Activated CD4-positive, alpha-beta T cell treated with anti-CD3 and anti-CD28 coated beads, Interleukin-2, amount 50 U/mL, for 16 hours (primary cell): Measurements from ENCODE around the gene LAMTOR3.

Experiments
- DNase-seq: peaks from one replicate; pipeline ENCODE4 v3.0.0-alpha.2; 2020

LAMTOR3 gene

GRCh38 chr4:99861120-99861905, 32.9 kb downstream of the LAMTOR3 start:
- DNase-seq = peak; percentile 90

- no peak for DNase-seq
Observed at GRCh38 chr4:99860521-99860920, 33.7 kb downstream of the LAMTOR3 start.

- DNase-seq = no peak
Observed at GRCh38 chr4:99859618-99860017, 34.6 kb downstream of the LAMTOR3 start.

GRCh38 chr4:99857307-99857706, 36.9 kb downstream of the LAMTOR3 start:
- no peak for DNase-seq

- peak; percentile 75 for DNase-seq
Observed at GRCh38 chr4:99856166-99856565, 38.1 kb downstream of the LAMTOR3 start.

GRCh38 chr4:99855678-99856077, 38.5 kb downstream of the LAMTOR3 start:
- peak; percentile 56 for DNase-seq

- DNase-seq = no peak
Observed at GRCh38 chr4:99853999-99854398, 40.2 kb downstream of the LAMTOR3 start.

- DNase-seq = no peak
Observed at GRCh38 chr4:99853190-99853589, 41.0 kb downstream of the LAMTOR3 start.

GRCh38 chr4:99852199-99852749, 42.0 kb downstream of the LAMTOR3 start:
- DNase-seq = peak; percentile 60

GRCh38 chr4:99848591-99849001, 45.6 kb downstream of the LAMTOR3 start:
- DNase-seq = peak; percentile 87

- DNase-seq = peak; percentile 80
Observed at GRCh38 chr4:99847362-99847976, 46.8 kb downstream of the LAMTOR3 start.

- no peak for DNase-seq
Observed at GRCh38 chr4:99846891-99847290, 47.3 kb downstream of the LAMTOR3 start.

GRCh38 chr4:99845708-99846469, 48.3 kb downstream of the LAMTOR3 start:
- peak; percentile 34 for DNase-seq

- DNase-seq = no peak
Observed at GRCh38 chr4:99845179-99845578, 49.0 kb downstream of the LAMTOR3 start.

GRCh38 chr4:99844048-99844447, 50.2 kb downstream of the LAMTOR3 start:
- no peak for DNase-seq

- no peak for DNase-seq
Observed at GRCh38 chr4:99843413-99843812, 50.8 kb downstream of the LAMTOR3 start.

- no peak for DNase-seq
Observed at GRCh38 chr4:99841129-99841528, 53.1 kb downstream of the LAMTOR3 start.

- DNase-seq = no peak
Observed at GRCh38 chr4:99838927-99839326, 55.3 kb downstream of the LAMTOR3 start.

GRCh38 chr4:99835942-99836341, 58.3 kb downstream of the LAMTOR3 start:
- no peak for DNase-seq

- DNase-seq = no peak
Observed at GRCh38 chr4:99834569-99834968, 59.7 kb downstream of the LAMTOR3 start.

GRCh38 chr4:99833756-99834155, 60.5 kb downstream of the LAMTOR3 start:
- no peak for DNase-seq

- DNase-seq = no peak
Observed at GRCh38 chr4:99832758-99833157, 61.5 kb downstream of the LAMTOR3 start.

GRCh38 chr4:99832321-99832720, 61.9 kb downstream of the LAMTOR3 start:
- no peak for DNase-seq
